Measurements from ENCODE around the gene SCNN1B.

SCNN1B gene

GRCh38 chr16:23406024-23406423 lies 103.9 kb downstream of the SCNN1B start:
- H3K9me3 Mint-ChIP-seq = no peaks in the 10 kb centered on the region
- no peak for DNase-seq
- no peak overlapping the region for H3K27ac Mint-ChIP-seq
- no peaks in the 10 kb centered on the region for H3K27me3 Mint-ChIP-seq (ENCODE audit: low read depth, poor library complexity)
- no peak overlapping the region for H3K4me3 Mint-ChIP-seq
- no peaks in the 10 kb centered on the region for H3K4me1 Mint-ChIP-seq
- TF ChIP-seq CTCF (IDR thresholded peaks at IDR 0.05) = no peak
- peaks cover 66% of the 10 kb centered on the region for H3K36me3 Mint-ChIP-seq (ENCODE audit: low read depth)

GRCh38 chr16:23406546-23407240 lies 104.6 kb downstream of the SCNN1B start:
- Mint-ChIP-seq H3K9me3 (no peaks in the 10 kb centered on the region), H3K4me1 (no peaks in the 10 kb centered on the region), H3K36me3 (ENCODE audit: low read depth) (peaks cover 66% of the 10 kb centered on the region), H3K27me3 (ENCODE audit: low read depth, poor library complexity) (no peaks in the 10 kb centered on the region), H3K27ac (no peak overlapping the region), H3K4me3 (no peak overlapping the region)
- no peak for DNase-seq
- TF ChIP-seq CTCF (IDR thresholded peaks at IDR 0.05) = no peak

DNA sequence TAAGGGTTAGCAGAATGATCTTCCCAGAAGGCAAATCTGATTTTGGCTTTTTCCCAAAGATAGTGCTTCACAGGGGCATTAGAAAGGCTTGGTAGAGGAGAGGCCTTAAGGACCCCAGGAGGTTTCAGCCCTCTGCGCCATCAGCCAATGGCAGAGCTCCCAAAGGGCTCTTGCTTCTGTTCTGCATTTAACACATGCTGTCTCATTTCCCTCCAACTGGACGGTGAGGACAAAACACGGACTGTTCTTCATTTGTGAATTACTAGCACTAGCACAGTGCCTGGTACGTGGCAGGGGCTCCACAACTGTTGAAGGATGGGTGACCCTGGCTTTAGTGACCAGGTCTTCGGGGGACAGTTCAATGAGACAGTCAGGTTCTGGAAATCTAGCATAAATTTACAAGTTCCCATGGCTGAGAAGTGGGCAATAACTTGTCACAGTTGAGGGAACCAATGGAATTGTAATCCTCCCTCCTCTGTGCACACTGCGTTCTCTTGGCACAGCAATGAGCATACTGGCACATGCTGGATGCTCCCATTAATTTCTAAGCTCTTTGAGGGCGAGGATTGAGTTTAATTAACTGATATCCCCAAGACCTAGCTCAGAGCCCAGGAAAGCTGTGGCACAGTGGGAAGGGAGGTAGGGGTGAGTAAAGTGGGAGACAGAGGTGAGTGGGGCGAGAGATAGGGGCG lies 105.5 kb downstream of the SCNN1B start:
- no peaks in the 10 kb centered on the region for H3K9me3 Mint-ChIP-seq
- no peak overlapping the region for H3K4me3 Mint-ChIP-seq
- TF ChIP-seq CTCF (IDR thresholded peaks at IDR 0.05) = no peak
- no peaks in the 10 kb centered on the region for H3K4me1 Mint-ChIP-seq
- peaks cover 63% of the 10 kb centered on the region for H3K36me3 Mint-ChIP-seq (ENCODE audit: low read depth)
- no peak overlapping the region for H3K27ac Mint-ChIP-seq
- DNase-seq = no peak
- no peaks in the 10 kb centered on the region for H3K27me3 Mint-ChIP-seq (ENCODE audit: low read depth, poor library complexity)

GRCh38 chr16:23408242-23408822 lies 106.2 kb downstream of the SCNN1B start:
- Mint-ChIP-seq H3K27ac (no peak overlapping the region), H3K27me3 (ENCODE audit: low read depth, poor library complexity) (no peaks in the 10 kb centered on the region), H3K4me1 (no peaks in the 10 kb centered on the region), H3K9me3 (no peaks in the 10 kb centered on the region), H3K4me3 (no peak overlapping the region), H3K36me3 (ENCODE audit: low read depth) (peaks cover 59% of the 10 kb centered on the region)
- no peak for TF ChIP-seq CTCF (IDR thresholded peaks at IDR 0.05)
- no peak for DNase-seq

DNA sequence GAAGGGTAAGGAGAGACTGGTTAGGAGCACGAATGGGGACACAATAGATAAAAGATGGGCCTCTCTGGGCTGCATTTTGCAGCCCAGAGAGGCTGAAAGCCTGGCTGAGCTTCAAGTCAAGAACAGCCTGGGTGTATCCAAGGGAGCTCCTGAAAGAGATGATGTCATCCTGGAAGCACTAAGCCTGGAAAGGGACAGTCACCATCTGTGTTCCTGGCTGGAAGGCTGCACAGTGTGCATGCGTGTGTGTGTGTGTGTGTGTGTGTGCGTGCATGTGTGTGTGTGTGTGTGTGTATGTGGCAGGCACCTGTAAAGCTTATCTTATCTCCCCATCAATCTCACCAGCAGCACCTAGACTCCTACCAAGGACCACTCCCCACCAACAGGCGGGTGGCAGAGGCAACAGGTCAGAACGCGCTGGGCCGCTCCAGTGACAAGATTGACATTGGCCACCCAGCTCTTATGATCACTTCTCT lies 106.8 kb downstream of the SCNN1B start:
- Mint-ChIP-seq H3K27me3 (ENCODE audit: low read depth, poor library complexity) (no peaks in the 10 kb centered on the region), H3K9me3 (no peaks in the 10 kb centered on the region), H3K27ac (peak overlapping the region; percentile 33), H3K4me1 (no peaks in the 10 kb centered on the region), H3K36me3 (ENCODE audit: low read depth) (peaks cover 62% of the 10 kb centered on the region), H3K4me3 (no peak overlapping the region)
- no peak for DNase-seq
- no peak for TF ChIP-seq CTCF (IDR thresholded peaks at IDR 0.05)
